Gastrocnemius medialis (tissue), 4 donors: Measurements from ENCODE around the gene TFDP2. TPM values are rescaled to one million over a fixed set of nuclear protein-coding genes. Genes with fewer than 3 reads are reported as not detected.
A peak's percentile ranks its signal among the peaks of the same experiment; 100 is the strongest.

Source experiments
- ATAC-seq, 2 donors: fragments of 150-250 bp; one replicate each; pipeline ENCODE4 v1.9.1; 2016
- DNase-seq, 2 donors: peaks; one replicate each; pipeline ENCODE4 v3.0.0-alpha.2; 2019
- H3K27ac ChIP-seq, 4 donors: fragments of 200-600 bp; sonication (generic); 1 replicate in 1 of 4; 2 replicates in 3 of 4; pipeline ENCODE4 v1.5.1; 2016 to 2018; ENCODE audit warnings: mild to moderate bottlenecking in 2 of 4, moderate library complexity in 1 of 4
- H3K27me3 ChIP-seq, 3 donors: fragments of 200-600 bp; sonication (generic) in 2 of 3; 1 replicate in 1 of 3; 2 replicates in 2 of 3; pipeline versions ENCODE4 v1.5.1 to v1.6.0; 2016 to 2019; ENCODE audit warnings: mild to moderate bottlenecking in 1 of 3, moderate library complexity in 1 of 3
- H3K36me3 ChIP-seq, 2 donors: fragments of 200-600 bp; sonication (generic) in 1 of 2; one replicate each; pipeline ENCODE4 v1.5.1; 2017 to 2018
- H3K4me1 ChIP-seq, 2 donors: fragments of 200-600 bp; sonication (generic) in 1 of 2; one replicate each; pipeline ENCODE4 v1.5.1; 2016 to 2017; ENCODE audit warnings: mild to moderate bottlenecking in 2 of 2
- H3K4me3 ChIP-seq, 4 donors: fragments of 200-600 bp; sonication (generic) in 3 of 4; 1 replicate in 1 of 4; 2 replicates in 3 of 4; pipeline ENCODE4 v1.5.1; 2016 to 2019; ENCODE audit warnings: mild to moderate bottlenecking in 2 of 4
- H3K9me3 ChIP-seq, 3 donors: fragments of 200-600 bp; sonication (generic) in 2 of 3; 1 replicate in 1 of 3; 2 replicates in 2 of 3; pipeline ENCODE4 v1.5.1; 2016 to 2019
- POLR2A ChIP-seq, 2 donors: fragments of 450-650 bp; IDR thresholded peaks; one replicate each; pipeline ENCODE4 v1.6.1; 2017; ENCODE audit warnings: antibody characterized with exemption in 2 of 2, mild to moderate bottlenecking in 2 of 2, moderate library complexity in 2 of 2
- in situ Hi-C, 4 donors: fragments of 200-750 bp; cut with MboI; loops; one replicate each; pipeline versions ENCODE4 v1.15.0 to v1.8.0; 2017; ENCODE audit warnings: low sequenced_read_pairs in 4 of 4
- intact Hi-C: fragments of 100-400 bp; cut with DNase I; formaldehyde crosslinking; loops from one replicate; pipeline ENCODE4 v1.15.1; 2023; ENCODE audit warnings: low total_unique reads
- total RNA-seq, 4 donors: library from RNA; depleted of rRNA; stranded (reverse); fragments of >200 nt; gene quantifications; one replicate each; pipeline versions ENCODE4 v1.1.0 to v1.2.3, GENCODE V29; 2016
- TF ChIP-seq, protein P1 (sequence below), 5 experiments: fragments of 450-650 bp in 3 of 5; fragments of 200-600 bp in 2 of 5; sonication (generic) in 2 of 5; IDR thresholded peaks in 4 of 5; conservative IDR thresholded peaks in 1 of 5; 1 replicate in 4 of 5; 2 replicates in 1 of 5; pipeline ENCODE4 v1.5.1; 2016 to 2019; ENCODE audit warnings: antibody characterized with exemption in 5 of 5, mild to moderate bottlenecking in 3 of 5, moderate library complexity in 3 of 5

TFDP2 gene
- total RNA-seq, 4 donors from 2014 or later, result 43.0 to 125 (median 52.4) TPM

GRCh38 chr3:141960731-141961130 lies 188.6 kb downstream of the TFDP2 start:
- Histone ChIP-seq H3K4me3 (no peak overlapping the region), H3K36me3 (peaks cover 0 to 18% of the 10 kb centered on the region in 2 donors), H3K27ac (peak overlapping the region in 2 of 4 donors; percentile 3 to 23), H3K27me3 (no peaks in the 10 kb centered on the region), H3K4me1 (no peaks in the 10 kb centered on the region), H3K9me3 (no peaks in the 10 kb centered on the region)
- intact Hi-C loops, result loop anchor here (5.0 kb wide), 1 partner anchor 187 kb away; the partner anchor contains the start of gene TFDP2
- no peak for ATAC-seq
- in situ Hi-C loops, result loop anchor here (5.0 to 25.0 kb wide), 2 partner anchors 322 to 327 kb away; no protein-coding TSS in a partner anchor
- TF ChIP-seq, protein P1, sequence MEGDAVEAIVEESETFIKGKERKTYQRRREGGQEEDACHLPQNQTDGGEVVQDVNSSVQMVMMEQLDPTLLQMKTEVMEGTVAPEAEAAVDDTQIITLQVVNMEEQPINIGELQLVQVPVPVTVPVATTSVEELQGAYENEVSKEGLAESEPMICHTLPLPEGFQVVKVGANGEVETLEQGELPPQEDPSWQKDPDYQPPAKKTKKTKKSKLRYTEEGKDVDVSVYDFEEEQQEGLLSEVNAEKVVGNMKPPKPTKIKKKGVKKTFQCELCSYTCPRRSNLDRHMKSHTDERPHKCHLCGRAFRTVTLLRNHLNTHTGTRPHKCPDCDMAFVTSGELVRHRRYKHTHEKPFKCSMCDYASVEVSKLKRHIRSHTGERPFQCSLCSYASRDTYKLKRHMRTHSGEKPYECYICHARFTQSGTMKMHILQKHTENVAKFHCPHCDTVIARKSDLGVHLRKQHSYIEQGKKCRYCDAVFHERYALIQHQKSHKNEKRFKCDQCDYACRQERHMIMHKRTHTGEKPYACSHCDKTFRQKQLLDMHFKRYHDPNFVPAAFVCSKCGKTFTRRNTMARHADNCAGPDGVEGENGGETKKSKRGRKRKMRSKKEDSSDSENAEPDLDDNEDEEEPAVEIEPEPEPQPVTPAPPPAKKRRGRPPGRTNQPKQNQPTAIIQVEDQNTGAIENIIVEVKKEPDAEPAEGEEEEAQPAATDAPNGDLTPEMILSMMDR (IDR thresholded peaks at IDR 0.05 in 4 of 5, conservative IDR thresholded peaks at IDR 0.05 in 1 of 5), result no peak
- TF ChIP-seq POLR2A (IDR thresholded peaks at IDR 0.05), result no peak
- no peak for DNase-seq

GRCh38 chr3:141959589-141960554 lies 189.5 kb downstream of the TFDP2 start:
- Histone ChIP-seq H3K27me3 (no peaks in the 10 kb centered on the region), H3K4me3 (no peak overlapping the region), H3K4me1 (no peaks in the 10 kb centered on the region), H3K27ac (peak overlapping the region in 3 of 4 donors; percentile 3 to 23 (median 4)), H3K9me3 (no peaks in the 10 kb centered on the region), H3K36me3 (peaks cover 0 to 18% of the 10 kb centered on the region in 2 donors)
- TF ChIP-seq POLR2A (IDR thresholded peaks at IDR 0.05), result no peak
- TF ChIP-seq, protein P1 (IDR thresholded peaks at IDR 0.05 in 4 of 5, conservative IDR thresholded peaks at IDR 0.05 in 1 of 5), result no peak
- ATAC-seq, result no peak
- no peak for DNase-seq
- intact Hi-C loops (loop anchor here (5.0 kb wide), 1 partner anchor 187 kb away; the partner anchor contains the start of gene TFDP2), in situ Hi-C loops (loop anchor here (5.0 to 25.0 kb wide), 2 partner anchors 322 to 327 kb away; no protein-coding TSS in a partner anchor)

GRCh38 chr3:141955175-141955574 lies 194.2 kb downstream of the TFDP2 start:
- in situ Hi-C loops, result loop anchor here in 3 of 4 donors (25.0 kb wide), 1 partner anchor 332 kb away; no protein-coding TSS in a partner anchor
- intact Hi-C loops, result no loop called here
- Histone ChIP-seq H3K27ac (no peak overlapping the region), H3K36me3 (peaks cover 0 to 27% of the 10 kb centered on the region in 2 donors), H3K4me3 (no peak overlapping the region), H3K27me3 (no peaks in the 10 kb centered on the region), H3K9me3 (no peaks in the 10 kb centered on the region), H3K4me1 (no peaks in the 10 kb centered on the region)
- ATAC-seq, result no peak
- no peak for DNase-seq
- no peak for TF ChIP-seq POLR2A (IDR thresholded peaks at IDR 0.05)
- TF ChIP-seq, protein P1 (IDR thresholded peaks at IDR 0.05 in 4 of 5, conservative IDR thresholded peaks at IDR 0.05 in 1 of 5), result no peak

DNA sequence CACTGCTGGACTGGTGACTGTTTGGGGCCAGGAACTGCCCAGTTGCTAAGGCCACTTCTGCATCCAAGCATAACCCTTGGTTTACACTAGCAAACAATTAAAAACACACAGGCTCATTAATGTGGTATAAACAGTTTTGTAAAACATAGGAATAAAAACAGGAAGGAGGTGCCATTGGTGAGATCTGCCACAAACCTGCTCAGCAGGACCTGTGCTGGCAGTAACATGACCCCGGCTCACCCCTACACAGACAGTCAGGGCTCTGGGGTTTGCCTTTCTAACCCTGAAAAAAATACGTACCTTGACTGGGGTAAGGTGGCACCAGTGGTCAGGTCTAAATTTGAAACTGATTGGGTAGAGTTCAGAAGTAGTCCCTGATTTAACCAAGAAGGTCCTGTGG lies 196.7 kb downstream of the TFDP2 start:
- in situ Hi-C loops (loop anchor here in 3 of 4 donors (25.0 kb wide), 1 partner anchor 335 kb away; no protein-coding TSS in a partner anchor), intact Hi-C loops (no loop called here)
- DNase-seq (no peak), ATAC-seq (no peak)
- TF ChIP-seq POLR2A (IDR thresholded peaks at IDR 0.05), result no peak
- TF ChIP-seq, protein P1 (IDR thresholded peaks at IDR 0.05 in 4 of 5, conservative IDR thresholded peaks at IDR 0.05 in 1 of 5), result no peak
- Histone ChIP-seq H3K9me3 (no peaks in the 10 kb centered on the region), H3K27ac (no peak overlapping the region), H3K36me3 (peaks cover 0 to 8% of the 10 kb centered on the region in 2 donors), H3K4me1 (no peaks in the 10 kb centered on the region), H3K27me3 (no peaks in the 10 kb centered on the region), H3K4me3 (no peak overlapping the region)
